Measurements from ENCODE around the gene ARL3.

ARL3 gene

DNA sequence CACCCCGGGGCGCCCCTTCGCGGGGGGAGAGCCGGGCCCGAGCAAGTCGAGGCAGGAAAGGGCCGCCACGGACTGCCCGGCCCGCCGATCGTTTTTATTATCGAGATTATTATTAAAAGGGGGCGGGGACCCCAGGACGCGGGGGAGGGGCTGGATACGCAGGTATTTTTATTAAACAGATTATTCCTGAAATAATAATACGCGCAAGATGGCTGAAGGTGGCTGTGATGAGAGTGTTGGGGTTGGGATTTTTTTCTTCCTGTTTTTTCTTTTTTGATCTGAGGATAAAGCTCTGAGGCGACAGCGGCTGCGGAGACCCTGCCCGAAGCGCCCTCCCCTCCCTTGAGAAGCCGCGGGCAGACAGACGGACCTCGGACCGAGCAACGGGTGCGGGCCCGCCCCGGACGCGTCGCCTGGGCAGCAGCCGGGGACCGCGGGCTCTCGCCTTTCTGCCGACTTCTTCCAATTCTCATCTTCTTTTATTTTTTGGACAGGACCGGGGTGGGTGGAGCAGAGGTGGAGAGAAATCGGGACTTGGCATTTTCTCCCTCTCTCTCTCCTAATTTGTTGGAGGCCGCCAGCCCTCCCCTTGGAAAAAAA lies 71.4 kb downstream of the ARL3 start:
- DNase-seq (ENCODE audit: insufficient read length, low spot score) (no peak), FAIRE-seq (no peak)

DNA sequence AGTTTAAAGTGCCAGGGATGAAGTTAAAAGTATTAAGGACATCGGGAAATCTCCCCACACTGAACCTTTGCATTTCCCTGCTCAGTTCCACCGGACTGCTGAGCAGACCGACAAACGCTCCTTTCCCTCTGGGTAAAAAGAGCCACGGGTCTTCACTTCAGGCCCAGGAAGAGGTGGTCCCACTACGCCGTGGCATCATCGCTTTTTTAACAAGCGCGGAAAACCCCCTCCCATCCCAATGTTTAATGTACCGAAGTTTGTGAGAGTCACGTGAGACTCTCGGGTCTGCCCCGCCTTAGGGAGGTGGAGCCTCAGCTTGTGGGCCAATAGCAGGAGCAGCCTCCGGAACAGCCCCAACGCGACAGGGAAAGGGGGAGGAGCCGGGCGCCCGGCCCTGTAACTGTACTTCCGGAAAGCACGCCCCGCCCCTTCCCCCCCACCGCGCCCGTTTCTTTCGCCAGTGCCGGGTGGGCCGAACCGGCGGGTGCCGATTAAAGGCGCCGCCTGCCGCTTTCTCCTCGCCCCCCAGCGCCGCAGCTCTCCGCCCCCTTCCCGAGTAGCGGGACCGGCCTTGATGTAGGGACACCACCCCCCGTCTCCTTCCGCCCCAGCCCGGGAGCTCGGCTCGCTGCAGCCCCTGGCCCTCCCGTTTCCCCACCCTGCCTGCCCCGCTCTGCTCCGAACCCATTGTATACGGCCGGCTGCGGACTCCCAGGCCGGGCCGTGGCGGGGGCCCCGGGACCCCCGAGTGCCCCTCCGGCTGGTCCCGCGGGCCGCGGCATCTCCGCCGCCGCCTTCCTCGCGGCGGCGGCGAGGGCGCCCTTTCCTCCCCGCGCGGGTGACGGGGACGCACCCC lies 72.1 kb downstream of the ARL3 start:
- DNase-seq (ENCODE audit: insufficient read length, low spot score) (peak; percentile 88), FAIRE-seq (peak; percentile 80)

DNA sequence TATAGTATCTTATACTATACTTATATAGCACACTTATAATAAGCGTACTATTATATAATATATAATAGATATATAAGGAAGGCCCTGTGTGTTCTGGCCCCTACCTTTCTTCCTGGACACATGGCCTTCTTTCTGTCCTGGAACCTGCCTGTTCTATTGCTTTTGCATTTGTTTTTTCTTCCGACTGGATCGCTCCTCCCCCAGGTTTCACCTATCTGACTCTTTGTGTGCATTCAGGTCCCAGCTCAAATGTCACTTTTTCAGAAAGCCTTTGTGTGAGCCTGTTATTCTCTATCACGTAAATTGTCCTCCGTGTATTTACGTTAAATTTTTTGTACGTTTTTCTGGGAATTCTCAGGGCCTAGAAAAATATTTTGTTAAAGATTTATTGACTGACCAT lies 72.8 kb downstream of the ARL3 start:
- DNase-seq (ENCODE audit: insufficient read length, low spot score) (no peak), FAIRE-seq (no peak)

DNA sequence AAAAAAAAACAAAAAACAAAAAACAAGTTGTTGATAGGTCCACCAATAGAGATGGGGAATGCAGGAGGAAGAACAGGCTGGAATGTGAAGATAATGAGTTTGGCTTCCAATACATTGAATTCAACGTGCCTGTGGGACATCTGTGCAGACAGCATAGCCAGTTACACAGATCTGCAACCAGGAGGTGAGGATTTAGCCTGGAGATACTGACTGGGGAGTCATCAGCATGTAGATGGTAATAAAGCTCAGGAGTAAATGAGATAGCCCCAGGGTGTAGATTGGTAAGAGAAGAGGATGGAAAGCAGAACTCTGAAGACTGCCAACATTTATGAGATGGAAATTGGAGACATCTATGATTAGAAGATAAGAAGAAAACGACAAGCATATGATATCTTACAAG lies 74.7 kb downstream of the ARL3 start:
- DNase-seq (ENCODE audit: insufficient read length, low spot score) (no peak), FAIRE-seq (no peak)

DNA sequence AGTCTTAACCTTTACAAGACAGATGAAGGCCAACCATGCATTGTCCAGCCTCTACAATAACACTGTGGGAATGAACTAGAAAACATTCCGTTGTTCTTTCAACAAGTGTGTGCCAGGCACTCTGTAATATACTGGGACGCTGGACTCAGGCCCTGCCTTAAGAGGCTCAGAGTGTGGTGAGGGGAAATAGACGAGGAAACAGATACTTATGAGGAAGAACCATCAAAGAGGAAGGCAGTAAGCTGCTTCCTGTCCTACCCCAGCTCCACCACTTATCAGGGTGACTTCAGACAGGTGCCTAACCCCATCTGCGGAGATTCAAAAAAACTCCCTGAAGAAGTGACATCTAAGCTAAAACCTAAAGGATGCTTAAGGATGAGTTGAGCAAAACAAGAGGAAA lies 78.8 kb downstream of the ARL3 start:
- FAIRE-seq (no peak), DNase-seq (ENCODE audit: insufficient read length, low spot score) (no peak)

DNA sequence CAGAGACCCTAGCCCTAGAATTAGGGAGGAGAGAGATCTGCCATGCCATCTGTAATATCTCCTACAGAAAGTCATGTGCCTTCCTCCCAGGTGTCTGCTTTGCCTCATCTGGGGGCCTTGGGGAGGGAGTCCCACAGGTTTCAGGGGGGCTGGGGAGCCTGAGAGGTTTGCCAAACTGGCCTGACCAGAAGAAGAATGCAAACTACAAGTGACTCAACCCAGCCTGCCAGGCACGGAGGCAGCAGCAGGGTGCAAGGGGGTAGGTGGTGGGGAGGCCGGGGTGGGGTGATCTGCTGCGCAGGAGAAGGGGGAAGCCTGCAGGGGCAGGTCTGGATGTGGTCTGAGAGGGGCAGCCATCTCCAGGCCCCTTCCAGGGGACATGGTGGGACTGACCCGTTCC lies 79.5 kb downstream of the ARL3 start:
- FAIRE-seq (no peak), DNase-seq (ENCODE audit: insufficient read length, low spot score) (no peak)

DNA sequence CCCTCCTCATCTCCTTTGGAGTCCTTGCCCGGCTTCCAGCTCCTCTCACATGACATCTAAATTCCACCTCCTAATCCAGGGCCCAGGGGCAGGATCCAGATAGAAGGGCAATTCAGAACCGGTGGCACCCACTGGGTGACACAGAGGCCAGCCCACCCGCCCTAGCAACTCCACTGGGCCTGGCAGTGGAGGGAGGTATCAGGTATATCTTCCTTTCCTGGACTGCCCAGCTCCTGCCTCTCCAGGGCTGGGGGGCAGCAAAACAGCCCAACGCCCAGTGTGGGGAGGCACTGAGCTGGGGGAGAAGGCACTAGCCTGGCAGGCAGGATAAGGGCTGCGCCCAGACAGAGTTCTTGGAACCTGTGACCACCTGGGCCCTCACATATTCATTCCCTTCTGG lies 80.3 kb downstream of the ARL3 start:
- FAIRE-seq, result peak; percentile 33

DNA sequence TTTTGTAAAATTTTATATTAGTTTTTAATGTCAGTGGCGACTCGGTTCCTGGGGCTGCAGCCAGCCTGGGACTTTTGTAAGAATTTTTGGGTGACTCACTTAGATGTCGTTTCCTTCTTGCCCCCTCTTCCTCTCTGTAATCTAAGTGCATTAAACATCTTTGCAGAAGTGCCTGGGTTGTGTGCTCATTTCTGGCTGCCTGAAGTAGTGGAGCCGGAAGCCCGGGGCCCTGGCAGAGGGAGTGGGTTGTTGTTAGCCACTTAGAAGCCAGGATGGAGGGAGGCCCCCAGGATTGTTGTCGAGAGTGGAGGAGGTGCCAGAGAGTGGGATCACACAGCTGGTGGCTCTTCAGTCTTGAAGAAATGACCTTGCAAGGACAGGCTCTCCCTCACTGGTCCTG lies 80.9 kb downstream of the ARL3 start:
- DNase-seq (ENCODE audit: insufficient read length, low spot score) (no peak), FAIRE-seq (no peak)

More for the DNA sequence above, 80.3 kb downstream of the ARL3 start:
- DNase-seq (ENCODE audit: insufficient read length, low spot score), result no peak

DNA sequence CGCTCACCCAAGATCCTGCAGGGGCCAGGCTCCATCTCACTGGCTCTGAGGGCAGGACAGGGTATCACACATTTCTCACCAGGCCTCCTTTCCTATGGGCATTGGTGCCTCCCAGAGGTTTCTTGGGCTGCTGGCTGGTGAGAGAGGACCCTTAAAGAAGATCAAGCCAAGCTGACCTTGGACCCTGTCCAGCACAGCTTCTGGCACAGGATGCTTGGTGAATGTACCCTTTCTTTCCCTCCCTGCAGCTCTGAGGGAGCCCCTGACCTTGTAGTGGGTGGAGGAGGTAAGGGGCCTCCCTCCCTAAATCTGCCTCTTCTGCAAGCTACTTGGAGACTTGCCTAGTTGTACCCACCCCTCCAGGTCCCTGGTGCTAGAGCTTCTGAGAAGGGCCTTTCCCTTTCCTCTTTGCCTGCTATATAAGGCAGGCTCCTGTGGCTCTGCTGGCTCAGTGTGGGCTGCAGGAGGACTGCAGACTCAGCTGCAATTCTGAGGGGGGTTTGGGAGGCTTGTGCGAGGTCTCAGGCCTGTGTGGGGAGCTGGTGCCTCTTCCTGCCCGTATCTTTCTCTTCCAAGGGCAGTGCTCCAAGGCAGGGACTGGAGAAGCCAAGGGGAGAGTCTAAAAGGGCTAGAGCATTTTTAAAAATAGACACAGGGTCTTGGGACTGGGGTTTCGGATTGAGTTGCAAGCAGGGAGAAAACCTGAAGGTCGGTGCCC lies 81.6 kb downstream of the ARL3 start:
- no peak for FAIRE-seq
- no peak for DNase-seq (ENCODE audit: insufficient read length, low spot score)

DNA sequence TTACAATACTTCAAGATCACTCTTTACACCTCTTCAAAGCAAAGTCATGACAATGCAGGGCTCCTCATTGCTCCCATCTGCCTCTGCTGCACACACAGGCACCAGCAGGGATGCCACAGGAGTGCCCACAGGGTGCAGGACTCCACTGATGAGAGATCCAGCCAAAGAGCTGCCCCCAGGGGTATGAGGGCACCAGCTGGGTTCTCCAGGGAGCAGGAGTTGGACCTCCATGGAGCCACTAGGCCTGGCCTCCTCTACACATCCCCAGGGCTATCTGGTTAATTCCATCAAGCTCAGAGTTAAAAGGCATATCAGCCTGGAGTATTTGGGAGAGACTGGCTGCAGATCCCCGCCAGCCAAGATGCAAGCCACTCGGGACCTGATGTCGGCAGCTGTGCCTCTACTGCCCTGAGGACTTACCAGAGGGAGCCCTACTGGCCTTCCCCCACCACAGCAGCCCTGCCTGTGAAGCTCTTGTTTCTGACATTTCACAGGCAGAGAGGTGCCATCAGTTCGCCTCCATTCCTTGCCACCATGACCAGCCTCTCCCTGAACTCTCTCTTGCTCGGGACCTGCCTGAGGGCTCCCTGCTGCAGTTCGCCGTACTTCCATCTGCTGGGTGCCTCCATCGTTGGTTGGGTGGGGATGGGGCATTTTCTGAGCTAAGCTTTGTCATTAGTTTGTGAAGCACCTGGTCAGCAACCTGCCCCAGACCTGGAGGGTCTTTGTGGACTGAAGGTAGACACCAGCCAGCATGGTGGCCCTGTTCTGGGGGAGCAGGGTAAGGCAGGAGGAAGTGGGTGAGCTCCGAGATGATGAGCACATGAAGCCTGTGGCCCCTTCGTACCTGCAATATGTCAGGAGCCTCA lies 82.4 kb downstream of the ARL3 start:
- FAIRE-seq (no peak), DNase-seq (ENCODE audit: insufficient read length, low spot score) (no peak)

DNA sequence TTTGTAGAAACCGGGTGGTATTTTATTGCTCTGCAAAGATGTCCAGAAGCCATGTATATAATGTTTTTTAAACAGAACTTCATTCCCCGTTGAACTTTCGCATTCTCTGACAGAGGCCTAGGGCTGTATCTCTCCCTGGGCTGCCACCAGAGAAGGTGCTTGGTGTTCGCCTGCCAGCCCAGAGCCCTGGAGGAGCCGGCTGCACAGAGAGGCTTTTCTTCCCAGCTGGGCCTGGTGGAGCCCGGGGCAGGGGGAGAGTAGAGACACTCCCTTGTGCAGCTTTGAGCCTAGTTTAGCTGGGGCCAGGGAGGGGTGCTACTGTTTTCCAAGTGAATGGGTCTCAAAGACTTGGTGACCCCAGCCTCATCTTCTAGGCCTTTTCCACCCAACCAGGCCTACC lies 83.5 kb downstream of the ARL3 start:
- no peak for DNase-seq (ENCODE audit: insufficient read length, low spot score)
- no peak for FAIRE-seq

DNA sequence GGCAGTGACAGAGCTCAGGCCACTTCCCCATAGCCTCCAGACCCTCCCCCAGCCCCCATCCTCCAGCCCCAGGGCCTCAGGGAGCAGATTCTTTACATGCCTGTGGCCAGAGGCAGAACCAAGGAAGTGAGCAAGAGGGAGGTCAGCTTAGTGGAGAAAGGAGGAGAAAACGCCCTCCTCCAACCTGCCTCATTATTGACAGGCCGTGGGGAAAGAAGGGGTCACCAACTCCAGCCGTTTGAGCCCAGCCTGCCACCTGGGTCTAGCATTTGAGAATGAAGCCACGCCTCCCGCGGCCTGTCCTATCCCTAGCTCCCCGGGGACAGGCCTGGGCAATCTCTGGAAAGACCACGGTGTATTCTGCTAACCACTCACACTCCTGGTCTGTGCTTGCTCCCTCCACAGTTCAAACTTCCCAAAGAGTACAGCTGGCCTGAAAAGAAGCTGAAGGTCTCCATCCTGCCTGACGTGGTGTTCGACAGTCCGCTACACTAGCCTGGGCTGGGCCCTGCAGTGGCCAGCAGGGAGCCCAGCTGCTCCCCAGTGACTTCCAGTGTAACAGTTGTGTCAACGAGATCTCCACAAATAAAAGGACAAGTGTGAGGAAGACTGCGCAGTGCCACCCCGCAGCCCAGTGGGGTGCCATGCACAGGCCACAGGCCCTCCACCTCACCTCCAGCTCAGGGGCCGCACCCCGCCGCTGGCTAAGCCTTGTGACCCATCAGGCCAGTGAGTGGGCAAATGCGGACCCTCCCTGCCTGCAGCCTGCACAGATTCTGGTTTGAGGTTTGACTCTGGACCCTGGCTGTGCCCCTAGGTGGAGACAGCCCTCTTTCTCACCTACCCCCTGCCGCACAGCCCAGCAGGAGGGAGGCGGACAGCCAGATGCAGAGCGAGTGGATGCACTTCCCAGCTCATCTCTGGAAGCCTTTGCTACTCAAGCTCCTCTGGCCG lies 84.3 kb downstream of the ARL3 start:
- peak; percentile 93 for FAIRE-seq
- DNase-seq (ENCODE audit: insufficient read length, low spot score), result peak; percentile 83

DNA sequence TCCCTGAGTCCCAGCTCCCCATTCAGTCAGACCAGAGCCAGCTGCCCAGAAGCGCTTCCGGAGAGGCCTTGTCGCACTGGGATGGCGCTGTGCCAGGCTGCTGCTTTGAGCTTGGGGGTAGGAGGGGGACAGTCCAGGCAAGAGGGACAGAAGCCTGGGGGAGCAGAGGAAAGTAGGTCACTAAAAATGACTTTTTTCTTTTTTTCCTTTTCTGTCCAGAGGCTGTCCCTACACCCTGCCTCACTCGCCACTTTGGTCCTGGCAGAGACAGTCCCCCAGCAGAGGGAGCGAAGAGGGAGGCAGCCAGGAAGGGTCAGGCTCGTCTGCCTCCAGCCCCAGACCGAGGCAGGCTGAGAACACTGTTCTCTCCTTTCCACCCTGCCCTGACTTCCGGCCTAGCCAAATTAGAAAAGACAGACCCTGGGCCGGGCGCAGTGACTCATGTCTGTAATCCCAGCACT lies 85.7 kb downstream of the ARL3 start:
- no peak for DNase-seq (ENCODE audit: insufficient read length, low spot score)

DNA sequence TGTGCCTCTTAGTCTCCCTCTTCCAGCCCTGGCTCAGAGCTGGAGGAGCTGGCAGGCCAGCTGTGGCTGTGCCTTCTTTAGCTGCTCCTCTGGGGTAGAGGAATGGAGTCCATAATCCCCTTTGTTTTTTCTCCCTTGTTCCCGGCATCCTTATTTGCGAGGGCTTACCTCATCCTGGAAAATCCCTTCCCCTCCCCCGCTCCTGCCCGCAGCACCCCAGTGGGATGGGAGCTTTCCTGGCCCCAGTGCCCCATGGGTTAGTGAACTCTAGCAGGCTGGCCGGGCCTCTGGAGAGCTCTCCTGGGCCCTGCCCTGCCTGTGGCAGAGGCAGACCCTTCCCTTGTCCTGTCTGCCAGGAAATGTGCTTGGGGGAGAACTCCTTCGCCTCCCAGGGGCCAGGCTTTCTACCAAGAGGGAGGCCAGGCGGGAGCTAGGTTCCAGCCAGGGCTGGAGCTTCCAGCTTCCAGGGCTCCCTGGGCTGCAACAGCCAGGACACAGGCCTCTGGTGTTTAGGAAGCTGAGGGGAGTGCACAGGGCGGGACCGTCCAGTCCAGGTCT lies 86.4 kb downstream of the ARL3 start:
- FAIRE-seq (peak; percentile 81), DNase-seq (ENCODE audit: insufficient read length, low spot score) (peak; percentile 62)

More for the DNA sequence above, 85.7 kb downstream of the ARL3 start:
- FAIRE-seq, result peak; percentile 44

DNA sequence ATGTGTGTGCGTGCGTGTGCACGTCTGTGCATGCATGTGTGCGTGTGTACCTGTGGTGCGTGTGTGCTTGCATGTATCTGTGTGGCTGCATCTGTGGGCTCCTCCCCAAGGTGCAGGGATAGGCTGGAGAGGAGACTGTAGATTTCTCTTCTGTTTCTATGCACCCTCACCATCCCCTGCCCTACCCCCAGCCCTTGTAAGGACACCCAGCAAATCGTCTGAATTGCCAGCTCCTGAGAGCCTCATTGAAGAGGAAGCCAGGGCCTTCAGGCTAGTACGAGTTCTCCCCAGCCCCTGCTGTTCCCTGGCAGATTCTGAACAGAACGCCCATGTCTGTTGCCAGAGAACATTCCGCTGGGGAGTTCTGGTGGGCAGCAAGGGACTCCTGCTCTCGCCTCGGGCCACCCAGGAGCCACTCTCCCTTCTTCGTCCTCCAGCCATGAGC lies 86.9 kb downstream of the ARL3 start:
- DNase-seq (ENCODE audit: insufficient read length, low spot score) (no peak), FAIRE-seq (peak; percentile 72)

DNA sequence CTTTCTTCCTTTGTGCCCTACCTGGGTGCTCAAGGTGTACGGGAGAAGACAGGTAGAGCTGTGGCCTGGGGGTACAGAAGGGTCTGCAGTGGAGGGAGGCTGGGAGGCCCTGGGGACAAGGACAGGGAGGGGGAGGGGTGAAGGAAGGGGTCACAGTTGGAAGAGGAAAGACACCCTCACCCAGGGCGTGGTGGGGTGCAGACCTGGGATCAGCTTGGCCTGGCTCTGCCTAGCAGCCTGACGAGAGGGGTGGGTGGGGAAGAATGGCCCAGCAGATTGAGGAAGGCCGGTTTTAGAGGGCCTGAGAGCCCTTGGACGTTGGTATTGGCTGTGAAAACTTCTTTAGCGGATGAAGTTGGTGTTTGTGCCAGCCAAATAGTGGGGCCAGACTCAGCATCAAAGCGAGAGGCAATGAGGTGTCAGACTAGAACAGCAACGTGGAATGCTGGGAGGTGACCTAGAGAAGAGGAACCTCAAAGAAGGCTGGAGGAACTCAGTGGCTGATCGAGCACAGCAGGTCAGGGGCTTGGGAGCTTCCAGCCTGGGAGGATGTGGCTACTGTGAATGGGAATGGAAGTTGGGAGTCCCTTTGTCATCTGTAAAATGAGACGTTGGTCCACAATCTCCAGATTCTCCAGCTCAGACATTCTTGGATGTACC lies 88.0 kb downstream of the ARL3 start:
- FAIRE-seq, result peak; percentile 42
- no peak for DNase-seq (ENCODE audit: insufficient read length, low spot score)

DNA sequence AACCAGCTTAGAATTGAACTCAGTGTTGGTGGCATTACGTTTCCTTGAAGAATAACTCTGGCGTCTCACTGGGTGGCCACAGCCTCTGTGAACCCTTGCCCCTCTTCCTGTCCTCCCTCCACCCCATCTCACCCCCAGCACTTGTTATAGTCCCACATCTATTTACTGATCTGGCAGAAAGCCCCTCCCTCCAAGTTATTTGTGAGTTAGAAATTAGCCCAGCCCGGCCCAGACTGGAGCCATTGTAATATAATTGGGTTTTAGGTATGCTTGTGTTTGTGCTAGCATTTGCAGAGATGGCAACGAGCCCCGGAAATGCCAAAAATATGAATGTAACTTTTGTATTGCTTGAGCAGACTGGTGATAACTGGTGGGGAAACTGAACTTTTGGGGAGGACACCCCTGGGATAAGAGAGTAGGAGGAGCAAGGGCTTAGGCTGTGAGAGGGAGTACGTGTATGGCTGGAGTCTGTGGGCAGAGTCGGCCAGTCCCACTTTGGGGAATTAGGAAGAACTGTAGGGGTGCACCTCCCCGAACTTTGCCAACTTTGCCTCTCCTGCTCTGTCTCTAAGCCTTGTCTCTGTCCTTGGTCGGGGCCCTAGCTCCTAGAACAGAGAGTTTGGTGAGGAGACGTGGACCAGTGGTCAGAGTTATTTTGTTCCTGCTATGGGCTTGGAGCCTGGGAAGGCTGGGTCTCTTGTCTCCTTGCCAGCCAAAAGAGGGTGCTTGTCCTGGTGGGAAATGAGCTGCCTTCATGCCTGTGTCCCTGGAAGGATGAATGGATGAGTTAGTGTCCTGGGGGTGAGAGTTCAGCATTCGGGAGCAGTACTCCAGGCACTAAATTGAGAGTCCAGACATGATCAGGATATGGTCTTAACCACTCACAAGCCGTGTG lies 89.2 kb downstream of the ARL3 start:
- FAIRE-seq (peak; percentile 13), DNase-seq (ENCODE audit: insufficient read length, low spot score) (no peak)

DNA sequence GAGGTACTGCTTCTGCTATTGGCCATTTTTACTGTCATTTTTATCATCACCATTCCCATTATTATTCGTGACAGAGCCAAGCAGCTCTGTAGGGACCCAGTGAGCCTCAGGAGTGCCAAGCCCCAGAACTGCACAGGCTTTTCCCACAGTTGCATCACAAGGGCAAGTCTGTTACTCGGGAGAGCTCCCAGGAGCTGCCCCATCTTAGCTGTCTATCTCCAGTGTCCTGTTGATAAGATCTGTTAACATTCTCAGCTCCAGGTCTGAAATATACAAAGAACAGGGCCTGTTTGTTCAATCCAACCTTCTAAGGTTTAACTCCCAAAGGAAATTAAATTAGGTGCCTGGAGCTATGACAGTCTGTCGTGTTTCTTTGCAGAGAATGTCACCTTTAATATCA lies 90.1 kb downstream of the ARL3 start:
- no peak for FAIRE-seq

More for the DNA sequence above, 90.1 kb downstream of the ARL3 start:
- no peak for DNase-seq (ENCODE audit: insufficient read length, low spot score)

Measured in HTR-8/SVneo (cell line).